Mesothelial cell of epicardium (in vitro differentiated cells): ENCODE results near the gene FNDC3B. TPM values are rescaled to one million over a fixed set of nuclear protein-coding genes. Genes with fewer than 3 reads are reported as not detected.

Experiments used
- DNase-seq, 2 experiments: peaks; one replicate each; pipeline ENCODE4 v3.0.0; 2021; ENCODE audit warnings: low spot score in 2 of 2; ENCODE audit not compliant: unreplicated experiment in 2 of 2
- H3K27ac Mint-ChIP-seq: 2 replicates; pipeline ENCODE4 v1.8.0; 2021; ENCODE audit warnings: mixed read lengths
- H3K27me3 Mint-ChIP-seq: 2 replicates; pipeline ENCODE4 v1.8.0; 2021; ENCODE audit warnings: low read depth, mixed read lengths
- H3K36me3 Mint-ChIP-seq: 2 replicates; pipeline ENCODE4 v1.8.0; 2021; ENCODE audit warnings: mixed read lengths
- H3K4me1 Mint-ChIP-seq: 2 replicates; pipeline ENCODE4 v1.8.0; 2021; ENCODE audit warnings: mixed read lengths
- H3K4me3 Mint-ChIP-seq: 2 replicates; pipeline ENCODE4 v1.8.0; 2021; ENCODE audit warnings: mild to moderate bottlenecking, moderate library complexity, mixed read lengths
- H3K9me3 Mint-ChIP-seq: 2 replicates; pipeline ENCODE4 v1.8.0; 2021; ENCODE audit warnings: mixed read lengths
- CTCF ChIP-seq: fragments of 200-600 bp; sonication (generic); IDR thresholded peaks from one replicate; pipeline ENCODE4 v1.5.0; 2021; ENCODE audit warnings: antibody characterized with exemption; ENCODE audit not compliant: unreplicated experiment
- total RNA-seq: library from RNA; stranded (reverse); gene quantifications from 3 replicates; pipeline ENCODE4 v1.2.1, GENCODE V29; 2021

The FNDC3B gene
- total RNA-seq, 1 donor from 2014 or later = 131 TPM

DNA sequence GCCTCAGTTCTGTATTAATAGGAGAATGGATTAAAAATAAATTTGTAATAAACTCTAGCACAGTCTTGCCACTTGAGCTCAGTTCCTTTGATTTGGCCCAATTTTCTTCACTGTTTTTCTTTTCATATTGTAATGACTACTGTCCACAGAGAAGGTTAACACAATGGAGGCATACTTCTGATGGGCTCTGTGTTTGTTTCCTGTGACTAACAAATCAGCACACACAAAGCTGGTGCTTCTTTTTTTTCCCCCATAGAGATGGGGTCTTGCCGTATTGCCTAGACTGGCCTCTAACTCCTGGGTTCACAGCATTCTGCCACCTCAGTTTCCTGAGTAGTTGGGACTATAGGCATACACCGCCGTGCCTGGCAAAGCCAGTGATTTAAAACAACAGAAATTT lies 226.7 kb downstream of the FNDC3B start:
- peaks cover 32% of the 10 kb centered on the region for H3K36me3 Mint-ChIP-seq
- H3K9me3 Mint-ChIP-seq = peaks cover 4% of the 10 kb centered on the region
- no peak for TF ChIP-seq CTCF
- no peaks in the 10 kb centered on the region for H3K27me3 Mint-ChIP-seq
- no peak overlapping the region for H3K27ac Mint-ChIP-seq
- H3K4me1 Mint-ChIP-seq = peaks cover 33% of the 10 kb centered on the region
- DNase-seq = no peak
- no peak overlapping the region for H3K4me3 Mint-ChIP-seq

DNA sequence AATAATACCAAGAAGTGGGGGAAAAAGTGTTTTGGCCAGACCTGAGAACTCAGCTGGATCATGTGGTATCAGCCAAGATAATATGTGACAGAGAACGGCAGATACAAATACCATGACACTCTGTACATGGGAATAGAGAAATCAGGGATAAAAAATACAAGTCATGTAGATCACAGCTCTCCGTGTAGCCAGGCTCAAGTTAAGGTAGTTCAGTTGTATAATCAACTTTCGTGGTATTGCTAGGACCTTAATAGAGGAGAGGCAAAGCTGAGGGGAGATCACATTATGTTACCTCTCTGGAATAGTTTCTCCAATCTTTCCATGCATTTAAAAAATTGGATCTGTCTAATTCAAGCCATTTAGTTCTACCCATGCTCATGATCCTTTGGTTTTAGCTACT lies 229.0 kb downstream of the FNDC3B start:
- no peak for DNase-seq
- Mint-ChIP-seq H3K4me3 (no peak overlapping the region), H3K36me3 (peaks cover 35% of the 10 kb centered on the region), H3K27me3 (no peaks in the 10 kb centered on the region), H3K4me1 (peaks cover 21% of the 10 kb centered on the region), H3K27ac (peak overlapping the region; percentile 81), H3K9me3 (peaks cover 4% of the 10 kb centered on the region)
- no peak for TF ChIP-seq CTCF

GRCh38 chr3:172268868-172269267 lies 229.5 kb downstream of the FNDC3B start:
- DNase-seq = no peak
- TF ChIP-seq CTCF = no peak
- Mint-ChIP-seq H3K4me3 (no peak overlapping the region), H3K4me1 (peaks cover 16% of the 10 kb centered on the region), H3K27me3 (no peaks in the 10 kb centered on the region), H3K36me3 (peaks cover 35% of the 10 kb centered on the region), H3K27ac (peak overlapping the region; percentile 81), H3K9me3 (peaks cover 4% of the 10 kb centered on the region)

- Mint-ChIP-seq H3K27ac (no peak overlapping the region), H3K9me3 (peaks cover 4% of the 10 kb centered on the region), H3K4me3 (no peak overlapping the region), H3K27me3 (no peaks in the 10 kb centered on the region), H3K36me3 (peaks cover 41% of the 10 kb centered on the region), H3K4me1 (peaks cover 9% of the 10 kb centered on the region)
- DNase-seq = no peak
- TF ChIP-seq CTCF = no peak
Observed at GRCh38 chr3:172270557-172271166, 231.3 kb downstream of the FNDC3B start.

DNA sequence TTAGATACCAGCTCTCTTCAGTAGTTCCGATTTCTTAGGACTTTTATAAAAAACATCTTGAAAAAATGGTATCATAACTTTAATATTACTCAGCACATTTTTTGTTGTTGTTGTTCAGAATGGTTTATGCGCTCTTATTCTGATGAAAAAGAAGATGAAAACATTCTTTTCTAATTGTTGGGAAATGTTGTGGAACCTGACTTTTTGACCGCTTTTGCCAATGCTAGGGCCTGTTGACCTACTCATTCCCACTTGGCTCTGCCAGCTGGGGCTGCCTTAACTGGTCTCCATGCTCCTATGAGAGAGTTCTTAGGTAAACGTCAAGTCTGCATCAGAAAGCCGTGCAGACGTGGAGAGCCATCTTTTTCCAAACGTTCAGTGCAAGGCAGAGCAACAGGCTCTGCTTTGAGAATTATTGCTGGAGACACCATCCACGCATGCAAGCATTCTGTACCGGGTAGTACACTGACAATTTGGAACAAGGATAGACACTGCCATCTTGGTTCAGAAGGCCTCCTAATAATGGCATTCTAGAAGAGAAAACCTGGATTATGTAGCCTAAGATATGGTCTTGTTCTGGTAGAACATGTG lies 232.1 kb downstream of the FNDC3B start:
- H3K4me1 Mint-ChIP-seq = peaks cover 9% of the 10 kb centered on the region
- H3K4me3 Mint-ChIP-seq = no peak overlapping the region
- no peak for DNase-seq
- H3K27ac Mint-ChIP-seq = no peak overlapping the region
- H3K36me3 Mint-ChIP-seq = peaks cover 37% of the 10 kb centered on the region
- peaks cover 4% of the 10 kb centered on the region for H3K9me3 Mint-ChIP-seq
- no peaks in the 10 kb centered on the region for H3K27me3 Mint-ChIP-seq
- TF ChIP-seq CTCF = no peak

GRCh38 chr3:172272698-172273097 lies 233.3 kb downstream of the FNDC3B start:
- peaks cover 9% of the 10 kb centered on the region for H3K4me1 Mint-ChIP-seq
- H3K27ac Mint-ChIP-seq = peak overlapping the region; percentile 69
- no peak for TF ChIP-seq CTCF
- H3K27me3 Mint-ChIP-seq = no peaks in the 10 kb centered on the region
- no peak for DNase-seq
- peaks cover 40% of the 10 kb centered on the region for H3K36me3 Mint-ChIP-seq
- H3K9me3 Mint-ChIP-seq = no peaks in the 10 kb centered on the region
- no peak overlapping the region for H3K4me3 Mint-ChIP-seq
